Stimulated activated CD4-positive, alpha-beta T cell treated with anti-CD3 and anti-CD28 coated beads, Interleukin-1b, Interleukin-23, amount 100 ng/mL, for 48 hours (primary cell): ENCODE measurements around the gene TMEM219.
A peak's percentile ranks its signal among the peaks of the same experiment; 100 is the strongest.
"Not testable (repeated sequence)": the region's sequence is repeated elsewhere in the genome, so short reads cannot be mapped to it uniquely, and the experiment has no call there.

Experiments
- DNase-seq: peaks from one replicate; pipeline ENCODE4 v3.0.0-alpha.2; 2020

Gene TMEM219, protein sequence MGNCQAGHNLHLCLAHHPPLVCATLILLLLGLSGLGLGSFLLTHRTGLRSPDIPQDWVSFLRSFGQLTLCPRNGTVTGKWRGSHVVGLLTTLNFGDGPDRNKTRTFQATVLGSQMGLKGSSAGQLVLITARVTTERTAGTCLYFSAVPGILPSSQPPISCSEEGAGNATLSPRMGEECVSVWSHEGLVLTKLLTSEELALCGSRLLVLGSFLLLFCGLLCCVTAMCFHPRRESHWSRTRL

DNA sequence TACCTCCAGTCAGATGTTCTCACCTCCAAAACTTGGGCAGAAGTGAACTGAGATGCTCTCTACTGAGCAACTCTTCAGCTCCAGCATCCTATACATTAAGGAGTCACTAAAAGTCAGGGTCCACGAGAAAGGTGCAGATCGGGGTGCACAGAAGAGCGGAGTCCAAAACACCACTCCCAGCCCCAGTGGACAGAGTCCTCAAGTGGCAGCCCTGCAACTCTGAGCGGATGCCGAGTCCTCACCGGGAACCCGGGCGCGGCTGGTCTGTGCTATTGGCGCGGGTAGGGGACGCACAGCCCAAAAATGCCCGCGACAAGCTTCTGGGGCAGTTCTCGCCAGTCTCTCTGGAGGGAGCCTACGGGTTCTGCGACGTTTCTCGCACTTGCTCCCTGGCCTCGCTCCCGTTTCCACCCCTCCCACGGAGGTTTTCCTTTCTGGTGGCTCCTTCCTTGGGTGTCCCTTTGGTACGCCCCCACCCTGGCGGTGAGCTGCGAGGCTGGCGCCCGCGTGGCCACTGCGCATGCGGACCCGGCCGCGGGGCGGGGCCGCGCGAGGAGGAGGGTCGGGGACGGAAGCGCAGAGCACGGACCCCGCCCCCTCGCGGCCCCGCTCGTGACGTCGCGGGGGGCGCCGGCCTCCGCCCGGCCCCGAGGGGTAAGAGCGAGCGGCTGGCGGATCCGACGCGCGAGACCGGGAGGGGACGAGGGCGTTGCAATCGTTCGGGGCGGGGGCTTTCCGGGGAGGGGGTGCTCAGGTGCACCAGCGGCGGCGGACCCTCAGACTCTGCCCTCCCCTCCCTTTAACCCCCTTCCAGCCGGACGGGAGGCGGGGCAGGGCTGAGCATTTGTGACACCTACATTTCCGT lies at the start of gene TMEM219:
Gene TMEM219 (plus strand): TSS at position 601 of the 865 bp plus-strand sequence. CDS start 1,065 bp downstream, outside the sequence.
- peak; percentile 89 for DNase-seq

DNA sequence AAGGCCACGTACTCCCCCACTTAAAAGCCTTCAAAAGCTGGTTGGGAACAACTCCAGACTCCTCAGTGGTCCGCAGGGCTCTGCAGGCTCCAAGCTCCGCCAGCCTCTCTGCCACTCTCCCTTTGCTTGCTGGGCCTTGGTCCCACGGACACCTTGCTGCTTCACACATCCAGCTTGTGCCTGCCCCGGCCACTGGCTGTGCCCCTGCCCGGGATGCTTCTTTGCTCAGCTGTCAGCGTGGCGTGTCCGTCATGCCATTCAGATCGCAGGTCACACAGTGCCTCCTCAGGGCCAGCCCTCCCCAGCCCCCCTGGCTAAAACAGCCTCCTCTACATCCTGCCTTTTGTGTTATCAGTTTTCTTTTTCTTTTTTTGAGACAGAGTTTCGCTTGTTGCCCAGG lies 49.8 kb upstream of the TMEM219 start:
- DNase-seq, result no peak

DNA sequence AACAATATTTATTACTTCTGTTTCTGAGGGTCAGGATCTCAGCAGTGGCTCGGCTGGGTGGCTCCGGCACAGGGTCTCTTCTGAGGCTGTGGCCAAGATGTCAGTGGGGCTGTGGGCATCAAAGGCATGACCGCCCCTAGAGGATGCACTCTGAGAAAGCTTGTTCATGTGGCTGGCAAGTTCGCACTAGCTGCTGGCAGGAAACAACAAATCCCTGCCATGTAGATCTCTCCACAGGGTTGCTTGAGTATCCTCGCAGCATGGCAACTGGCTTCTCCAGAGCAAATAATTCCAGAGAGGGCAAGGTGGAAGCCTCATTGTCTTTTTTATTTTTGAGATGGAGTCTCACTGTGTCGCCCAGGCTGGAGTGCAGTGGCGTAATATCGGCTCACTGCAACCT lies 48.4 kb upstream of the TMEM219 start:
- DNase-seq, result no peak

DNA sequence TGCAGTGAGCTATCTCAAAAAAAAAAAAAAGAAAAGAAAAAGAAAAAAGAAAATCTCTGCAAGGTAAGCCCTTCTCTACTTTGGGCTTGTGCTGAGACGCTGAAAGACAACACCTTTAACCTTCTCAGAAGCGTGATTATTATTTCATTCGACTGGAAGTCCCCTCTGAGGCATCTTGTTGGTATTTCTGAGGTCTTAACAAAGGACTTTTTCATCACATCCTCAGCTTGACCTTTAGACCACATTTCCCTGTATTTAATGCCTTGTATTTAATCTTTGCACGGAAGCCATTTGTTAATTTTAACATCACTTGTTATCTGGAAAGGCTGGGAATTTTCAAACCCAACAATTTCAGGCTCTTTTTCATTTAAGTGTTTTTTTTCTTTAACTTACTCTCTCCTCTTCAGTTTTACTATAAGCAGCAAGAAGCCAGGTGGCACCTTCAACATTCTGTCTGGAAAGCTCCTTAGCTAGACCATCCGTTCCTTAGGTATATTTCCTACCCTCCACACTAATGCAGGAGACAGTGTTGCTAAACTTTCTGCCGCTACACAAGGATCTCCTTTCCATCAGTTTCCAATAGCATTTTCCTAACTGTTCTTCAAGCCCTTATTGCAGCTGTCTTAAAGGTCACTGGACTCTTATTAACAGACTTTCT lies 46.2 kb upstream of the TMEM219 start:
- no peak for DNase-seq

DNA sequence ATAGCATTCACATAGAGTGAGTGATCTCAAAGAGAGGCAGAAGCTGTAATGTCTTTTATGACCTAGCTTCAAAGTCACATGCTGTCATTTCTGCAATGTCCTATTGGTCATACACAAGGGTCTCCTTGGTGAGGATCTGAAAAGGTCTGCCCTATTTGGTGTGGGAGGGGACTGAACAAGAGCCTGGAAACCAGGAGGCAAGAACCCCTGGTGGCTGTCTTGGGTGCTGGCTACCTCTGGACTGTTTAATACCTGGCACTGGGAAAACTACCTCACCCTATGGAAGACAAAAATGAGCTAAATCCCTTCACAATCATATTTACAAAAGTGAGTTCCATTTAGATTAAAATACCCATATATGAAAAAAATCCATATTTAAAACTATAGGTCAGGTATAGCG lies 44.9 kb upstream of the TMEM219 start:
- no peak for DNase-seq

DNA sequence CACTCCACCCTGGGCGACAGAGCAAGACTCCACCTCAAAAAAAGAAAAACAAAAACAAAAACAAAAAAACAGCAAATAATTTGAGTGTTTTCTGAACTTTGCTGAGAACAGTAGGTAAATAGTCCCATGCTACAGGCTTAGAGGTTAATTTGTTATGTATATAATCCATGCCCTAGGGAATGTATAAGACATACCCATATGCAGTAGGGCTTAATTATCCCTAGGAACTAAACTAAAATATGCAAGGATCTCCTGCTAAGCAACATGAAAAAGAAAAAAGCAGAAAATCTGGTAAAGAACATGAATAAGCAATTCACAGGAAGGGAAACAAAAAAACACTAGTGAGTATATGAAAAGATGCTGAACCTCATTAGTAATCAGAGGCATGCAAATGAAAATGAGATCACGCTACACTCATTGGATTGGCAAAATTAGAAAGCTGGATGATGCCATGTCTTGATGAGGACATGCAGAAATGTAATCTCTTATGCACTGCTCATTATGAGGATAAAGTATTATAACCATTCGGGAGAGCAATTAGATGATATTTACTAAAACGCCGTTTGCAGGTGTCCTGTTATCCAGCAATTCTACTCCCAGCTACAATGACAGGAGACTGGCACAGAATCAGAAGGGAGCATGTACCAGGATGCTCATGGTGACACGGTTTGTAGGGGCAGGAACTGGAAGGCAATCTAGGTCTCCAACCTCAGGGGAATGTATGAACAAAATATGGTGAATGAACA lies 41.4 kb upstream of the TMEM219 start:
- DNase-seq, result no peak

DNA sequence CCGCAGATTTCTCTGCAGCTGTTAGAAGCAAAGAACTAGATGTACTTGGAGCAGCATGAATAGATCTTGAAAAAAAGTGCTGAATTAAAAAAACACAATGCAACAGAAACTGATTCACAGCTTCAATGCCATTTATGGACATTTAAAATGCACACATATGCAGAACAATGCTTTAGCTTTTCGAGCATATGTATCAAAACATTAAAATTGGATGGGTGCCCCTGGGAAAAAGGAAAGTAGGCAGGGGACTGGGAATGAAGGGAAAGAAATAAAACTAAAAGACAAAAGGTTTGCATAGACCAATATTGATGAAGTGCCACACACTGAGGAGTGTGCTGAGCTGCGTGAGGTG lies 40.9 kb upstream of the TMEM219 start:
- DNase-seq, result no peak

DNA sequence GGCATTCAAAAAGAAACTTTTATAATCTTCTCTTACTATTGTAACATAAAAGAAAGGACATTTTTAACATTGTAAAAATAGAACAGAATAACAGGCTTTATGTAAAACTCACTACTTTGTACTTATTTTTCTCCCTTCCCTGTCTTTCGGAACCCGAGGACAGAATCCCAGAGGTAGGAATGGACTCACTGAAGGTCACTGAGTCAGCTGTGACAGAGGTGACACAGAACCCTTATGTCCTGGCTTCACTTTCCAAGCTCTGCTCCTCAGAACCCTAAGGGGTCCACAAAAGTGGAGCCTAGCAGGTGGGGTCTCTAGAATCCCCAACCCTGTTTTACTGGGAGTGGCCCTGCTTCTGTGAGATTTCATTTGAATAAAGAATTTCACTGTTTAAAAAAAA lies 39.6 kb upstream of the TMEM219 start:
- no peak for DNase-seq

DNA sequence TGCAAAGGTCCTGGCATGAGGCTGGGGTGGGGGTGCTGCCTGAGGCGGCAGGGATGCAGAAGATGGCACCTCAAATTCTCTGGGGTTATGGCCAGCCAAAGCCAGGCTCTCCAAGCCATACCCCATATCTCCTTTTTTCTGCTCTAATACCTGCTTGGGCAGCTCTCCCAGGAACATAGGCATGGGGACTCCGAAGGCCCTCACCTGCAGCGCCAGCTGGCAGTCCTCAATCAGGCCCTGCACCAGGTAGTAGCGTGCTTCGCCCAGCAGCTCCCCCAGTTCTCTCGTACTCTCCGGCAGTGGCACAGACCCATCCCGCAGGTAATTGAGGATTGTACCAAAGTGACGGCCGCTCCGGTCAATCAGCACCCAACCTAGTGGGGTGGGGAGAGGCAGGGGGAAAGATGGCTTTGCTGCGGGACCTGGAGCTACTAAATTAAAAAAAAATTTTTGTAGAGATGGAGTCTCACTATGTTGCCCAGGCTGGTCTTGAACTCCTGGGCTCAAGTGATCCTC lies 38.8 kb upstream of the TMEM219 start:
- DNase-seq, result no peak

DNA sequence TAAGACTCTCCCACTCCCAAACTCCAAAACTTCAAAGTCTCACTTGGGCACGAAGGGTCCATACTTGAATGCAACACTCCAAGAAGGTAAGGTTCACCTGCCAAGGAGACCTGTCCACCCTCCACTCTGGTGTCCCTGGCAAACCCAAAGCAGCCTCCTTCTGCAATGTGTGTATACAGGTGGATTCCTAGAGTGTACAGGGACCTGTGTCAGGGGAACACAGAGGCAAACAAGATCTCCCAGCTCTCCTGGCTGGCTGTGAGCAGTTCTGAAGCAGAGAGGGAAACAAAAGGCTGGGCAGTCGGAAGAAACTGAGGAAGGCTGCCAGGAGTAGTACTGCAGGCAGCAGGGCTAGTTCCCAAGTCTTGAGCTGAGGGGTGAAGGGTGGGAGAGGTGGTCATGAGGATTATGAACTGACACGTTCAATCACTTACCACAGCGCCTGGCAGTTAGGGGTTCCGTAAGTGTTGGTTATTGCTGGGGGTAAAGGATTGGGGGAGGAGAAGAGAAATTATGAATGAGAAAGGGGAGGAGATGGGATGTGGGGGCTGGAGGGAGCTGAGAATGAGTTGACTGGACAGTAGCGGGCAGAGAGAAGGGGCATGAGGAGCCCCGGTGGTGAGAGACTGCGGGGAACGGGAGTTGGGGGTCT lies 36.6 kb upstream of the TMEM219 start:
- DNase-seq, result no peak

DNA sequence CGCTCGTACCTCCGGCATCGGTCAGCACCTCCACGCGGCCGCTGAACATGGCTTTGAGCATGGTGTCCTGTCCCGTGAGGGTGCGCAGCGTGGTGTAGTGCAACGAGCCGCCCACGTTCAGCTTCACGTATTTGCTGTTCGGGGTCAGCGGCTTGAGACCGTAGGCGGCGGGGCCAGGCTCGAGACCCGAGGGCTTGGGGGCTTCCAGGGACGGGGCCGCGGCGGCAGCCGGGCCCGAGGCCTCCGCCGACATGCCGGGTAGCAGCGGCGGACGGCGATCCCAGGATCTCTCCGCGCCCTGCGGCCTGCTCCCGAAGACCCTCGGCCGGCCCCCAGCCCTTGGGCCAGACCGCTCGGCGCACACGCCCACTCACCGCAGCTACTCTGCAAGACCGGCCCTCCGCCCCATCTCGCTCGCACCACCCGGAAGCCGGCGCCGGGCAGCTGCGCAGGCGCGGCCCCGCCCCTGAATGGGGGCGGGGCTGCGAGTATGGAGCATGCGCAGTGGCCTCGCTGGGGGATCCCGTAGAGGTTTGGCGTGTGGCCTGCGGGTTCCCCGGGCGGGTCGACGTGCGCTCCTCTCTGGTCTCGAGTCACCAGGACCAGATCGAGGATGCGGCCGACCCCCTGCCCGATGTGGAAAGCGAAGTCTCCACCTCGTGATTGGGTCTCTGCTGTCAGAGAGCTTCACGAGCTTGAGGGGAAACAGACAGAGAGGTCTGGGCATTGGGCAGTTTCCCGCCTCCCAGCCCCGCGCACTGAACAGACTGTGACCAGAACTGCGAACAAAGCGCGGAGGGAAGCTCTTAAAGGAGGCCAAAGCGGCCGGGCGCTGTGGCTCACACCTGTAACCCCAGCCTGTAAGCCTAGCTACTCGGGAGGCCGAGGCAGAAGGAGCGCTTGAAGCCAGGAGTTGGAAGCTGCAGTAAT lies 35.8 kb upstream of the TMEM219 start, which contains the start of gene KCTD13:
Gene KCTD13 (minus strand): TSS at position 446 of the 930 bp plus-strand sequence. CDS start 193 bp downstream, at position 253.
- peak; percentile 88 for DNase-seq

DNA sequence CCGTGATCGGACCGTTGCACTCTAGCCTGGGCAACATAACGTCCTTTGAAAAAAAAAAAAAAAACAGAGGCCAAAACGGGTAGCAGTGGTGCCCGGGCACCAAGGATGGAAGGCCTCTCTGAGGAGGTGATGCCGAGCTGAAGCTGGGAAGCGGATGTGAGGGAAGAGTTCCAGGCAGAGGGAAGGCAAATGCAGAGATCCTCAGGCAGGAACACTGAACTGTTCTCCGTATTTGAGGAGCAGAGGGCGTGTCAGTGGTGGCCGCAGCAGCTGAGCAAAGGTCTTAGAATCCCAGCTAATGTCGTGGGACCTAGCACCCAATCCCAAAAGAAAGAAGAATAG lies 35.2 kb upstream of the TMEM219 start:
- DNase-seq, result no peak

DNA sequence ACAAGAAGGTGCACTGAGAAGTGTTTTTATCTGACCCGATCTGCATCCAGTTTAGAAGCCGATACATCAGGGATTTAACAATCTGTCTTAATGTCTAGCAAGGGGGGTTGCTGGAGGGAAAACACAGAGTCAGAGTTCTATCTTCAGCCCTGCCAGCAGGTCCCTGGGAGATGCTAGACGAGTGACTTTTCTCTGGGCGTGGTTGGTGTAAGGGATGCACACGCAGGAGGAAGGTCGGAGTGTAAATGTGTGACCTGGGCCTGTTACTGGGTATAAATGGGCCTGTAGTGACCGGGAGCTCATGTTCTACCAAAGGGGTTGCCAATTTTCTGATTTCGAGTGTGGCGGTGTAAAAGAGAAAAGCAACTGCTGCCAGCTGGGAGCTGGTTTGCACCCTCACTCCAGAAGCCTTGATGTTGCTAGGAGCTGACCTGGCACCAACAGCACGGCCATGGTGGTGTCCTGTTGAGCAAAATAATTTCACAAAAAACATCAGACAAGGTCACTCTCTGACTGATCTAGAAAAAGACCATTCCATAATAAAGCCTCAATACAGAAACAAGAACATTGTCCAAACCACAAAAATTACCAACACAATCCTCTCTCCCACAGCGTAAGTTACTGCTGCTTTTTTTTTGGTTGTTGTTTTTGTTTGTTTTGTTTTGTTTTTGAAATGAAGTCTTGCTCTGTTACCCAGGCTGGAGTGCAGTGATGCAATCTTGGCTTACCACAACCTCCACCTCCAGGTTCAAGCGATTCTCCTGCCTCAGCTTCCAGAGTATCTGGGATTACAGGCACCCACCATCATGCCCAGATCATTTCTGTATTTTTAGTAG lies 34.6 kb upstream of the TMEM219 start:
- no peak for DNase-seq

DNA sequence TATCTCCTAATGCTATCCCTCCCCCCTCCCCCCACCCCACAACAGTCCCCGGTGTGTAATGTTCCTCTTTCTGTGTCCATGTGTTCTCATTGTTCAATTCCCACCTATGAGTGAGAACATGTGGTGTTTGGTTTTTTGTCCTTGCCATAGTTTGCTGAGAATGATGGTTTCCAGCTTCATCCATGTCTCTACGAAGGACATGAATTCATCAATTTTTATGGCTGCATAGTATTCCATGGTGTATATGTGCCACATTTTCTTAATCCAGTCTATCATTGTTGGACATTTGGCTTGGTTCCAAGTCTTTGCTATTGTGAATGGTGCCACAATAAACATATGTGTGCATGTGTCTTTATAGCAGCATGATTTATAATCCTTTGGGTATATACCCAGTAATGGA lies 30.1 kb upstream of the TMEM219 start:
- DNase-seq, result not testable (repeated sequence)

DNA sequence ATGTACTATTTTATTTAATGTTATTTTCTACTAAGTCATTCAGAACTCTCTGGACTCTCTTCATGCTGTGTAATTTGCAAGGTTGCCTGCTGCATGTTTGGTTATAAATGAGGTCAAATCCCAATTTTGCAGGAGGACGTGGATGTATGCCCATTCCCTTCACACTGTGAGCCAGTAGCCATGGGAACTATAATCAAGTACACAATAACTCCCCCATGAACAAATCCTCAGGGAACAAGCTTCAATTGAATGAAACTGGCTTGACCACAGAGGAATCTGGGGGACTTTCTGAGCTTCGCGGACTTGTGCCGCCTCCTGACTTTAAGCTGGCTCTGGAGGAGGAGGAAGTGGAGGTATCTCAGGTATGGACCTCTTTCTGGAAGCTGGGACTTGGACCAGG lies 21.2 kb upstream of the TMEM219 start:
- DNase-seq, result no peak

DNA sequence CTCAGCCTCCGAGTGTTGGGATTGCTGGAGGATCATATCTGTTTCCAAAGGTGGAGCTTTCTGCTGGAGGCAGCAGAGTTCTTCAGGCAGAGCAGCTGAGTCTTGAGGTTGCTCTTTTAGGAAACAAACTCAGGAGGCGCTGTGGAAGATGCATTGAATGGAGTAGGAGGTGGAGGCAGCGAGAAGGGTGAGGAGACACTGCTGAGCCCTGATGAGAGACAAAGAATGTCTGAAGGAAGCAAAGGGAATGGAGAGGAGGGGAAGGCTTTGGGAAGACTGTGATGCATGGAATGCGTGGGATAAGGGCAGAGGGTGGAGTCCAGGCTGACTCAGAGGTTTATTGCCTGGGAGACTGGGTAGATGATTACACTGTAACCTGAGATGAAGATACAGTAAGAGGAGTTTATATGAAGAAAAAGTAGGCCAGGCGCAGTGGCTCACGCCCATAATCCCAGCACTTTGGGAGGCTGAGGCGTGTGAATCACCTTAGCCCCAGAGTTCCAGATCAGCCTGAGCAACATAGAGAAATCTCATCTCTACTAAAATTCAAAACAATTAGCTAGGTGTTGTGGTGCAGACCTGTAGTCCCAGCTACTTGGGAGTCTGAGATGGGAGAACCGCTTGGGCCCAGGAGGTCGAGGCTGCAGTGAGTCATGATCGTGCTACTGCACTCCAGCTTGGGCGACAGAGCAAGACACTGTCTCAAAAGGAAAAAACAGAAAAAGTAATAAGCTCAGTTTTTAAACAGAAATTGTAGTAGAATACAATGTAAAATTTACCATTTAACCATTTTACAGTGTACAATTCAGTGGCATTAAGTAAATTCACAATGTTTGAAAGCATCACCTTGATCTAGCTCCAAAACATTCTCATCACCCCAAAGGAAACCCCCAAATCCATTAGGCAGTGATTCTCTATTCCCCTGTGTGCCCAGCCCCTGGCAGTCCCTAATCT lies 17.8 kb upstream of the TMEM219 start:
- no peak for DNase-seq

DNA sequence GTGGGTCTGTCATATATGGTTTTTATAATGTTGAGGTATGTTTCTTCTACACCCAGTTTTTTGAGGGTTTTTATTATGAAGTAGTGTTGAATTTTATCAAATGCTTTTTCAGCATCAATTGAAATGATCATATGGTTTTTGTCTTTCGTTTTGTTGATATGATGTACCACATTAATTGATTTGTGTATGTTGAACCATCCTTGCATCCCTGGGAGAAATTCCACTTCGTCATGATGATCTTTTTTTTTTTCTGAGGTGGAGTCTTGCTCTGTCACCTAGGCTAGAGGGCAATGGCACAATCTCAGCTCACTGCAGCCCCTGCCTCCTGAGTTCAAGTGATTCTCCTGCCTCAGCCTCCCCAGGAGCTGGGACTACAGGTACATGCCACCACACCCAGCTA lies 14.0 kb upstream of the TMEM219 start:
- no peak for DNase-seq

DNA sequence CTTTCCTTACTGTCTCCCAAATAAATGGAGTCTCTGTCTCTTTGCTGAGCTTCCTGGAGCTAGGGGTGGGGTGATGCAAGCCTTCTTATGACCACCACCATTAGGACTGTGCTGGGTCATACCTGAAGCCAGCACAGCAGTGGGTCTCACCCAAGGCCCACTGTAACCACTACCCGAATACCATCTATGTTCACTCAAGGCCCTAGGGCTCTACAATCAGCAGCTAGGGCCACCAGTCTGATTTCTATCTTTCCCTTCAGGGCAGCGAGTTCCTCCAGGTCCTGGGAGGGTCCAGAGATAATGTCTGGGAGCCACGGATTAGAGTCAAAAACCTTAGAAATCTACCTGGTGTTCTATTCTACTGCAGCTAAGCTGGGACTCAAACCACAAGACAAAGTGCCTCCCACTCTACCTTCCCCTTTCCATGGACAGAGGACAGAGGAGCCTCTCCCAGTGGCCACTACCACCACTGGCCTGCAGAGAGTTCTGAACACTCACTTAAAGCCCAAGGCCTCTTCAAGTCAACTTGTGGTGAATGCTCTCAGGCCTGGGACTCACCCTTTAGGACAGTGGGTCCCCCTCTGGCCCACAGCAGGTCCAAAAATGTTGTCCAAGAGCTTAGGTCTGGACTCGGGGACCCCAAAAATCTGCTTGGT lies 10.9 kb upstream of the TMEM219 start:
- DNase-seq, result no peak
